K562 (cell line): Measurements from ENCODE around the gene FMN1. TPM values are rescaled to one million over a fixed set of nuclear protein-coding genes. Genes with fewer than 3 reads are reported as not detected.

Source experiments
- ATAC-seq: fragments of 200-7000 bp; cut with Tn5 transposase; 3 replicates; pipeline ENCODE4 v1.9.1; 2020; ENCODE audit warnings: moderate library complexity
- BruUV-seq: library from RNA; stranded (reverse); fragments of 400-500 nt; replicated peaks from 2 replicates; lab custom pipeline; 2021; lab: Mats Ljungman, UMichigan
- CTCF ChIA-PET: fragments of 300-600 bp; formaldehyde crosslinking; extraction: SDS; loops from one replicate; lab custom pipeline; 2021; ENCODE audit warnings: low intra/inter-chr PET ratio; lab: Yijun Ruan, JAX
- POLR2A ChIA-PET: fragments of 300-600, 350-650 bp; sonication (Branson Sonifier 250); formaldehyde crosslinking; extraction: SDS; loops from one replicate; lab custom pipeline; 2021; ENCODE audit warnings: antibody characterized with exemption, inconsistent platforms; lab: Yijun Ruan, JAX
- DNase-seq, 4 experiments: peaks; one replicate each; pipeline versions ENCODE4 v3.0.0 to v3.0.0-alpha.2; 2011 to 2018; ENCODE audit warnings: low spot score in 3 of 4, mixed read lengths in 3 of 4; ENCODE audit errors: extremely low read depth in 1 of 4
- FAIRE-seq: peaks from 2 replicates; lab custom pipeline; 2011; peaks lifted over from hg19 to GRCh38; lab: Jason Lieb, UNC
- H2AFZ ChIP-seq: 2 replicates; pipeline ENCODE4 v1.6.0; 2011; ENCODE audit warnings: low read depth, low read length, control low read depth, inconsistent platforms
- H3K27ac ChIP-seq: fragments of 200-600 bp; 3 replicates; pipeline ENCODE4 v1.8.0; 2011; ENCODE audit warnings: low read depth, mild to moderate bottlenecking, control low read depth, inconsistent platforms, low read length, moderate library complexity, mixed read lengths; ENCODE audit errors: extremely low read depth
- H3K27me3 ChIP-seq, 2 experiments: fragments of 300-600 bp in 1 of 2; 2 replicates in 1 of 2; 3 replicates in 1 of 2; pipeline versions ENCODE4 v1.6.0 to v1.8.0; 2011; ENCODE audit warnings: inconsistent platforms in 2 of 2, low read length in 2 of 2, mild to moderate bottlenecking in 1 of 2, mixed read lengths in 1 of 2, moderate library complexity in 1 of 2; ENCODE audit not compliant: control insufficient read depth in 2 of 2, insufficient read depth in 2 of 2
- H3K36me3 ChIP-seq: fragments of 300-600 bp; 3 replicates; pipeline ENCODE4 v1.8.0; 2011; ENCODE audit warnings: mild to moderate bottlenecking, low read length, inconsistent platforms; ENCODE audit not compliant: control insufficient read depth, insufficient read depth
- H3K4me1 ChIP-seq, 2 experiments: fragments of 200-600 bp in 1 of 2; replicated peaks in 1 of 2; 2 replicates in 1 of 2; 3 replicates in 1 of 2; pipeline versions ENCODE4 v1.5.1 to v1.8.0; 2011; ENCODE audit warnings: inconsistent platforms in 2 of 2, low read length in 2 of 2, mild to moderate bottlenecking in 1 of 2, mixed read lengths in 1 of 2, moderate library complexity in 1 of 2; ENCODE audit not compliant: control insufficient read depth in 2 of 2, insufficient read depth in 2 of 2
- H3K4me2 ChIP-seq: 2 replicates; pipeline ENCODE4 v1.6.1; 2011; ENCODE audit warnings: low read length, control low read depth, inconsistent platforms, mixed read lengths; ENCODE audit not compliant: insufficient read depth
- H3K4me3 ChIP-seq: fragments of 200-600 bp; sonication (generic), shearing (Covaris generic); 2 replicates; pipeline ENCODE4 v1.5.1; 2016; ENCODE audit warnings: control low read depth, inconsistent platforms
- H3K79me2 ChIP-seq: fragments of 200-600 bp; 3 replicates; pipeline ENCODE4 v1.8.0; 2011; ENCODE audit warnings: low read length, inconsistent platforms; ENCODE audit not compliant: control insufficient read depth, insufficient read depth
- H3K9ac ChIP-seq, 2 experiments: 2 replicates each; pipeline versions ENCODE4 v1.6.0 to v1.6.1; 2011; ENCODE audit warnings: low read depth in 2 of 2, low read length in 2 of 2, control low read depth in 1 of 2, inconsistent platforms in 1 of 2, mild to moderate bottlenecking in 1 of 2, mixed read lengths in 1 of 2; ENCODE audit not compliant: insufficient read depth in 1 of 2
- H3K9me1 ChIP-seq: one replicate; pipeline ENCODE4 v1.6.0; 2011; ENCODE audit warnings: inconsistent platforms, mild to moderate bottlenecking, low read length, moderate library complexity; ENCODE audit not compliant: control insufficient read depth, insufficient read depth
- H3K9me3 ChIP-seq: replicated peaks from 2 replicates; pipeline ENCODE4 v1.5.1; 2011; ENCODE audit warnings: low read depth, low read length, inconsistent platforms; ENCODE audit not compliant: control insufficient read depth, insufficient read depth
- H4K20me1 ChIP-seq: replicated peaks from 2 replicates; pipeline ENCODE4 v1.6.1; 2011; ENCODE audit warnings: low read length, inconsistent platforms, mixed read lengths; ENCODE audit not compliant: control insufficient read depth, insufficient read depth
- CBFA2T3 ChIP-seq: fragments of 450-650 bp; IDR thresholded peaks from 2 replicates; pipeline ENCODE4 v1.6.1; 2017
- ELF2 ChIP-seq: fragments of 250-450 bp; sonication (Bioruptor Pico); IDR thresholded peaks from 2 replicates; pipeline ENCODE4 v1.5.0; 2021; ENCODE audit warnings: mild to moderate bottlenecking
- GATAD2A ChIP-seq: fragments of 450-650 bp; IDR thresholded peaks from 2 replicates; pipeline ENCODE4 v1.6.1; 2017
- NR2C2 ChIP-seq, 2 experiments: fragments of 200-800 bp in 1 of 2; sonication (Bioruptor generic) in 1 of 2; sonication (generic) in 1 of 2; formaldehyde crosslinking in 1 of 2; IDR thresholded peaks; 2 replicates each; pipeline versions ENCODE4 v1.6.1 to v1.8.0; 2016 to 2022; ENCODE audit warnings: mild to moderate bottlenecking in 1 of 2, missing compliant biosample characterization in 1 of 2, missing genetic modification characterization in 1 of 2, missing genetic modification reagents in 1 of 2
- PKNOX1 ChIP-seq: fragments of 450-650 bp; IDR thresholded peaks from 2 replicates; pipeline ENCODE4 v1.6.1; 2016
- PTTG1 ChIP-seq: fragments of 450-650 bp; IDR thresholded peaks from 2 replicates; pipeline ENCODE4 v1.6.1; 2016; ENCODE audit warnings: low read depth, mild to moderate bottlenecking, missing genetic modification characterization, missing compliant biosample characterization
- PYGO2 ChIP-seq: fragments of 450-650 bp; IDR thresholded peaks from 2 replicates; pipeline ENCODE4 v1.6.1; 2016; ENCODE audit warnings: mild to moderate bottlenecking, missing genetic modification characterization, moderate library complexity, missing compliant biosample characterization
- SIX5 ChIP-seq, 2 experiments: IDR thresholded peaks; 2 replicates each; pipeline ENCODE4 v1.6.1; 2011; ENCODE audit warnings: low read length in 2 of 2, borderline replicate concordance in 1 of 2, low read depth in 1 of 2, mild to moderate bottlenecking in 1 of 2, moderate library complexity in 1 of 2; ENCODE audit not compliant: insufficient read depth in 1 of 2
- STAG1 ChIP-seq: sonication (generic); formaldehyde crosslinking; IDR thresholded peaks from 2 replicates; pipeline ENCODE4 v1.5.0; 2020; ENCODE audit warnings: missing genetic modification reagents, borderline replicate concordance
- ZFP30 ChIP-seq: fragments of 250-450 bp; sonication (Bioruptor Pico); IDR thresholded peaks from 2 replicates; pipeline ENCODE4 v1.8.0; 2022; ENCODE audit warnings: moderate library complexity, mild to moderate bottlenecking, inconsistent platforms, borderline replicate concordance
- ZNF224 ChIP-seq: sonication (generic); formaldehyde crosslinking; IDR thresholded peaks from 2 replicates; pipeline ENCODE4 v1.8.0; 2022; ENCODE audit warnings: mild to moderate bottlenecking, missing genetic modification reagents
- ZNF384 ChIP-seq: IDR thresholded peaks from 2 replicates; pipeline ENCODE4 v1.6.1; 2012; ENCODE audit warnings: low read depth, low read length, improper control_type of control experiment
- ZNF408 ChIP-seq: fragments of 250-450 bp; sonication (Bioruptor Pico); IDR thresholded peaks from 2 replicates; pipeline ENCODE4 v1.4.0; 2020; ENCODE audit warnings: low read depth, mild to moderate bottlenecking, moderate library complexity
- WGBS: fragments of 100-300 bp; shearing (Covaris generic); methylation state at CpG from one replicate; pipeline ENCODE4 v1.1.6; 2016; ENCODE audit warnings: low coverage, mixed read lengths; ENCODE audit not compliant: insufficient coverage; ENCODE audit errors: missing lambda C conversion rate; 5-methylcytosine and 5-hydroxymethylcytosine counted together
- in situ Hi-C: fragments of 300-500 bp; cut with MboI; formaldehyde crosslinking; loops from 4 replicates; pipeline ENCODE4 v1.15.0; 2018; ENCODE audit warnings: inconsistent platforms, mixed read lengths
- intact Hi-C: fragments of 100-400 bp; cut with micrococcal nuclease; formaldehyde crosslinking; loops from 2 replicates; pipeline ENCODE4 v1.14.2; 2022
- polyA plus RNA-seq, 8 experiments: library from polyadenylated mRNA; depleted of rRNA in 4 of 8; stranded (reverse) in 5 of 8; unstranded in 3 of 8; fragments of >200 nt; fragmentation: Nextera tagmentation in 2 of 8; fragmentation: Illumina TruSeq in 1 of 8; extraction: Ambion mirVana in 2 of 8; extraction: Trizol in 1 of 8; gene quantifications; 2 replicates each; pipeline versions ENCODE4 v1.2.1 to v1.2.3, GENCODE V29; 2011 to 2014; ENCODE audit warnings: inconsistent platforms in 1 of 8, missing spikeins in 1 of 8
- total RNA-seq, 7 experiments: library from RNA; depleted of rRNA in 6 of 7; stranded (reverse); fragments of >200 nt in 6 of 7; fragmentation: Illumina TruSeq in 2 of 7; extraction: Trizol in 2 of 7; gene quantifications; 2 replicates each; pipeline versions ENCODE4 v1.2.1 to v1.2.3, GENCODE V29; 2011 to 2021; ENCODE audit warnings: low replicate concordance in 1 of 7
- TF ChIP-seq, protein P1 (sequence below): fragments of 450-650 bp; IDR thresholded peaks from 2 replicates; pipeline ENCODE4 v1.6.1; 2016; ENCODE audit warnings: low read depth

FMN1 gene
- total and polyA plus RNA-seq, 9 of the 15 experiments (the other 6 are each of a cell fraction or from before 2014, with no cell fraction given) = 0.03 to 0.07 (median 0.04) TPM; not detected in 6

GRCh38 chr15:32763295-32763694 lies 431.2 kb downstream of the FMN1 start (continued):
- TF ChIP-seq ZNF408 (CRISPR knock-in tag) = no peak
- TF ChIP-seq CBFA2T3 = no peak
- TF ChIP-seq ELF2 (CRISPR knock-in tag) = no peak
- TF ChIP-seq PTTG1 = no peak
- TF ChIP-seq GATAD2A = no peak

- H3K79me2 ChIP-seq = no peaks in the 10 kb centered on the region
- H3K9me1 ChIP-seq = no peaks in the 10 kb centered on the region
- H3K27ac ChIP-seq = no peak overlapping the region
- POLR2A ChIA-PET = no interaction called here
- 0% methylated on average over 2 of the region's 2 CpGs for WGBS
- H3K4me3 ChIP-seq = no peak overlapping the region
- no TSS peak for BruUV-seq
- DNase-seq (no peak), ATAC-seq (no peak), FAIRE-seq (no peak)
- no peaks in the 10 kb centered on the region for H3K9me3 ChIP-seq
- no peak overlapping the region for H2AFZ ChIP-seq
- no peaks in the 10 kb centered on the region for H3K36me3 ChIP-seq
- H3K9ac ChIP-seq = no peak overlapping the region
- H3K4me2 ChIP-seq = no peak overlapping the region
- intact Hi-C loops = loop anchor here (10.0 kb wide), 1 partner anchor 47 kb away; no protein-coding TSS in a partner anchor
- CTCF ChIA-PET = no interaction called here
- 0 out of 5 replicates have a peak, but pooled peaks cover 0 to 2% of the 10 kb centered on the region in 2 experiments for H3K27me3 ChIP-seq
- no peaks in the 10 kb centered on the region for H4K20me1 ChIP-seq
- in situ Hi-C loops = no loop called here
- no peaks in the 10 kb centered on the region for H3K4me1 ChIP-seq
- TF ChIP-seq PKNOX1 = no peak
- TF ChIP-seq, protein P1, sequence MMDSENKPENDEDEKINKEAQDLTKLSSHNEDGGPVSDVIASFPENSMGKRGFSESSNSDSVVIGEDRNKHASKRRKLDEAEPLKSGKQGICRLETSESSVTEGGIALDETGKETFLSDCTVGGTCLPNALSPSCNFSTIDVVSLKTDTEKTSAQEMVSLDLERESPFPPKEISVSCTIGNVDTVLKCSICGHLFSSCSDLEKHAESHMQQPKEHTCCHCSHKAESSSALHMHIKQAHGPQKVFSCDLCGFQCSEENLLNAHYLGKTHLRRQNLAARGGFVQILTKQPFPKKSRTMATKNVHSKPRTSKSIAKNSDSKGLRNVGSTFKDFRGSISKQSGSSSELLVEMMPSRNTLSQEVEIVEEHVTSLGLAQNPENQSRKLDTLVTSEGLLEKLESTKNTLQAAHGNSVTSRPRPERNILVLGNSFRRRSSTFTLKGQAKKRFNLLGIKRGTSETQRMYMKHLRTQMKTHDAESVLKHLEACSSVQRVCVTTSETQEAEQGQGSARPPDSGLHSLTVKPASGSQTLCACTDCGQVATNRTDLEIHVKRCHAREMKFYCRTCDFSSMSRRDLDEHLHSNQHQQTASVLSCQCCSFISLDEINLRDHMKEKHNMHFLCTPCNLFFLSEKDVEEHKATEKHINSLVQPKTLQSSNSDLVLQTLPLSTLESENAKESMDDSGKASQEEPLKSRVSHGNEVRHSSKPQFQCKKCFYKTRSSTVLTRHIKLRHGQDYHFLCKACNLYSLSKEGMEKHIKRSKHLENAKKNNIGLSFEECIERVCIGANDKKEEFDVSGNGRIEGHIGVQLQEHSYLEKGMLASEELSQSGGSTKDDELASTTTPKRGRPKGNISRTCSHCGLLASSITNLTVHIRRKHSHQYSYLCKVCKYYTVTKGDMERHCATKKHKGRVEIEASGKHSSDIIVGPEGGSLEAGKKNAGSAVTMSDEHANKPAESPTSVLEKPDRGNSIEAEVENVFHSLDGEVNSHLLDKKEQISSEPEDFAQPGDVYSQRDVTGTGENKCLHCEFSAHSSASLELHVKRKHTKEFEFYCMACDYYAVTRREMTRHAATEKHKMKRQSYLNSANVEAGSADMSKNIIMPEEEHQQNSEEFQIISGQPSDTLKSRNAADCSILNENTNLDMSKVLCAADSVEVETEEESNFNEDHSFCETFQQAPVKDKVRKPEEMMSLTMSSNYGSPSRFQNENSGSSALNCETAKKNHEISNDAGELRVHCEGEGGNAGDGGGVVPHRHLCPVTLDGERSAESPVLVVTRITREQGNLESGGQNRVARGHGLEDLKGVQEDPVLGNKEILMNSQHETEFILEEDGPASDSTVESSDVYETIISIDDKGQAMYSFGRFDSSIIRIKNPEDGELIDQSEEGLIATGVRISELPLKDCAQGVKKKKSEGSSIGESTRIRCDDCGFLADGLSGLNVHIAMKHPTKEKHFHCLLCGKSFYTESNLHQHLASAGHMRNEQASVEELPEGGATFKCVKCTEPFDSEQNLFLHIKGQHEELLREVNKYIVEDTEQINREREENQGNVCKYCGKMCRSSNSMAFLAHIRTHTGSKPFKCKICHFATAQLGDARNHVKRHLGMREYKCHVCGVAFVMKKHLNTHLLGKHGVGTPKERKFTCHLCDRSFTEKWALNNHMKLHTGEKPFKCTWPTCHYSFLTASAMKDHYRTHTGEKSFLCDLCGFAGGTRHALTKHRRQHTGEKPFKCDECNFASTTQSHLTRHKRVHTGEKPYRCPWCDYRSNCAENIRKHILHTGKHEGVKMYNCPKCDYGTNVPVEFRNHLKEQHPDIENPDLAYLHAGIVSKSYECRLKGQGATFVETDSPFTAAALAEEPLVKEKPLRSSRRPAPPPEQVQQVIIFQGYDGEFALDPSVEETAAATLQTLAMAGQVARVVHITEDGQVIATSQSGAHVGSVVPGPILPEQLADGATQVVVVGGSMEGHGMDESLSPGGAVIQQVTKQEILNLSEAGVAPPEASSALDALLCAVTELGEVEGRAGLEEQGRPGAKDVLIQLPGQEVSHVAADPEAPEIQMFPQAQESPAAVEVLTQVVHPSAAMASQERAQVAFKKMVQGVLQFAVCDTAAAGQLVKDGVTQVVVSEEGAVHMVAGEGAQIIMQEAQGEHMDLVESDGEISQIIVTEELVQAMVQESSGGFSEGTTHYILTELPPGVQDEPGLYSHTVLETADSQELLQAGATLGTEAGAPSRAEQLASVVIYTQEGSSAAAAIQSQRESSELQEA = no peak
- no peak for TF ChIP-seq SIX5 (IDR thresholded peaks at IDR 0.05; ENCODE audit: borderline replicate concordance in 1 of 2, insufficient read depth in 1 of 2, low read depth in 1 of 2, low read length in 2 of 2)
- no peak for TF ChIP-seq STAG1 (CRISPR knock-in tag)
- TF ChIP-seq ZNF384 = no peak
- no peak for TF ChIP-seq NR2C2 (CRISPR knock-in tag; IDR thresholded peaks at IDR 0.05)
- no peak for TF ChIP-seq NR2C2 (tag; IDR thresholded peaks at IDR 0.05)
- no peak for TF ChIP-seq ZFP30 (CRISPR knock-in tag)
- TF ChIP-seq ZNF224 (CRISPR knock-in tag) = no peak
- no peak for TF ChIP-seq PYGO2 (tag)
Measured at GRCh38 chr15:32757426-32757825, 437.1 kb downstream of the FMN1 start.
